GM13977 (cell line): ENCODE data around the gene CREB3L2.

Source experiments
- DNase-seq: peaks from one replicate; pipeline ENCODE4 v3.0.0; 2012; ENCODE audit warnings: low spot score
- in situ Hi-C: fragments of 300-500 bp; cut with MboI; formaldehyde crosslinking; loops from one replicate; pipeline ENCODE4 v1.12.0; 2022; ENCODE audit warnings: low sequenced_read_pairs, low pct_unique_long_range_greater_than_20kb, mixed read lengths, inconsistent platforms; ENCODE audit not compliant: unreplicated experiment
- TF ChIP-seq, protein P1 (sequence below): IDR thresholded peaks from 2 replicates; pipeline ENCODE4 v1.5.1; 2012; ENCODE audit warnings: mild to moderate bottlenecking, control low read depth; ENCODE audit not compliant: insufficient read depth; ENCODE audit errors: extremely low read depth, missing control alignments

Gene CREB3L2

DNA sequence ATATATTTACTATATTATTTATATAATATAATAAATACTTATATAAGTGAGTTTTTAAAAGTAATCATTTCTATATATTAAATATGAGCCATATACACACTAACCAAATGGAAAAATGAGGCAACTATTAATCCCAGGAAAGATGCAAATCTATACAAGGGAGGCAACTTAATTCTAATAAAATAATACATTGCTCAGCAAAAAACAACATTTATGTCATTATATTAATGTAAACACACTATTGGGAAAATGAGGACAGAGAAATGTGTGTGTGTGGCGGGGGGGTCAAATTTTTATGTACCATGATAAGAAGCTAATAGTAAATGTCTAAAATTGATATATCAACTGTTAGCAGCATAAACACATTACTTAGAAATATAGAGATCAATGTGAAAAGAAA is 131.8 kb downstream of the CREB3L2 start:
- in situ Hi-C loops: no loop called here
- no peak for DNase-seq
- TF ChIP-seq, protein P1, sequence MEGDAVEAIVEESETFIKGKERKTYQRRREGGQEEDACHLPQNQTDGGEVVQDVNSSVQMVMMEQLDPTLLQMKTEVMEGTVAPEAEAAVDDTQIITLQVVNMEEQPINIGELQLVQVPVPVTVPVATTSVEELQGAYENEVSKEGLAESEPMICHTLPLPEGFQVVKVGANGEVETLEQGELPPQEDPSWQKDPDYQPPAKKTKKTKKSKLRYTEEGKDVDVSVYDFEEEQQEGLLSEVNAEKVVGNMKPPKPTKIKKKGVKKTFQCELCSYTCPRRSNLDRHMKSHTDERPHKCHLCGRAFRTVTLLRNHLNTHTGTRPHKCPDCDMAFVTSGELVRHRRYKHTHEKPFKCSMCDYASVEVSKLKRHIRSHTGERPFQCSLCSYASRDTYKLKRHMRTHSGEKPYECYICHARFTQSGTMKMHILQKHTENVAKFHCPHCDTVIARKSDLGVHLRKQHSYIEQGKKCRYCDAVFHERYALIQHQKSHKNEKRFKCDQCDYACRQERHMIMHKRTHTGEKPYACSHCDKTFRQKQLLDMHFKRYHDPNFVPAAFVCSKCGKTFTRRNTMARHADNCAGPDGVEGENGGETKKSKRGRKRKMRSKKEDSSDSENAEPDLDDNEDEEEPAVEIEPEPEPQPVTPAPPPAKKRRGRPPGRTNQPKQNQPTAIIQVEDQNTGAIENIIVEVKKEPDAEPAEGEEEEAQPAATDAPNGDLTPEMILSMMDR: no peak

DNA sequence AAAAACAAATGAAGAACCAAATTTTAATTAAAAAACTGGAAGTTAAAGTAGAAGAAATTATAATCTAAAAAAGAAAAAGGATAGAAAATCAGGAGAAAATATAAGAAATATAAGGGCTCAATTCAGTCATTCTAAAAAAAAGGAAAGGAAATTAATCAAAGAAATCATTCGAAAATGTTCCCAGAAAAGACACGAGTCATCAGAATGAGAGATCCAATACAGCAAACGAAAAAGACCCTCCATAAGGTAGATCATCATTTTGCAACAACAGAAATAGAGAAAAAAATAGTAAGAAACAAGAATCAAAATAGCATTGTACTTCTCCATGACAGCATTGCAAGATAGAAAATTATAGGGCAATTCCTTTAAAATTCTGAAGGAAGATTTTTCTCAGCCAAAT is 132.6 kb downstream of the CREB3L2 start:
- TF ChIP-seq, protein P1: no peak
- no peak for DNase-seq
- in situ Hi-C loops: no loop called here

DNA sequence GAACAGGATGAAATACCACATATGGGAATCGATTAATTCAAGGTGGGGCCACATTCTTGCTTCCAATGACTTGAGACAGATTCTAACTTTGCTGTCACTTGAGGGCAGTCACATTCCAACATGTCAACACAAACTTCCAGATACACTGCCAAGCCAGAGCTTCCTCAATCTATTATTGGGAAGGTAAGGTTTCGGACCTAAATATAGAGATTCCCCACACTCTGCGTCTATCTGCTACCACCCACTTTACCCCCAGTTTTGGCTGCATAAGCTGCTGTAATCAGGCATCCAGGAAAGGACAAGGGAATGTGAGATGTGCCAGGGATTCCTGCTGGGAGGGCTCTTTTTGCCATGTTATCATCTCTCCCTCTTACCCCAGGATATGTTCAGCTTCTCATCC is 134.6 kb downstream of the CREB3L2 start:
- in situ Hi-C loops: no loop called here
- TF ChIP-seq, protein P1: no peak

GRCh38 chr7:137865764-137866163 is 136.1 kb downstream of the CREB3L2 start:
- DNase-seq: no peak
- in situ Hi-C loops: no loop called here
- TF ChIP-seq, protein P1: no peak

More for the DNA sequence above, 134.6 kb downstream of the CREB3L2 start:
- DNase-seq: no peak

- in situ Hi-C loops: no loop called here
- TF ChIP-seq, protein P1: no peak
- DNase-seq: no peak
Measured at GRCh38 chr7:137862964-137863363, 138.9 kb downstream of the CREB3L2 start.

GRCh38 chr7:137862358-137862757 is 139.5 kb downstream of the CREB3L2 start:
- in situ Hi-C loops: no loop called here
- TF ChIP-seq, protein P1: no peak
- DNase-seq: no peak

- DNase-seq: no peak
- in situ Hi-C loops: no loop called here
- TF ChIP-seq, protein P1: no peak
Measured at GRCh38 chr7:137860542-137860941, 141.3 kb downstream of the CREB3L2 start.
